GM10266 (cell line): ENCODE data around the gene CDH8.

Experiments
- DNase-seq: peaks from one replicate; pipeline ENCODE4 v3.0.0; 2012; ENCODE audit errors: extremely low spot score
- TF ChIP-seq, protein P1 (sequence below): IDR thresholded peaks from 2 replicates; pipeline ENCODE4 v1.5.1; 2012; ENCODE audit warnings: mild to moderate bottlenecking, low read depth; ENCODE audit not compliant: control insufficient read depth, insufficient read depth; ENCODE audit errors: missing control alignments

CDH8 gene

DNA sequence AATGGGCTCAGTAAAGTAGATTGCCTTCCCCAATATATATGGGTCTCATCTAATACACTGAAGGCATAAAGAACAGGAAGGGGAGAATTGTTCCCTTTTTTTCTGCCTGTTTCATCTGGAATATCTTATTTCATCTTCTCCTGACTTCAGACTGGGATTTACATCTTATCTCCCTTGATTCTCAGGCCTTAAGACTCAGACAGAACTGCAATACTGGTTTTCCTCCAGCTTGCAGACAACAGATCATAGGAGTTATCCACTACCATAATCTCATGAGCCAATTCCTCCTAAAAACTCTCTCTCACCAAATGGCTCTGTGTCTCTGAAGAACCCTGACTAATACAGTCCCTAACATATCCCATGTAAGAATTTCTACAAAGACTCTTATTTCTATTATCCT lies 390.7 kb downstream of the CDH8 start:
- TF ChIP-seq, protein P1, sequence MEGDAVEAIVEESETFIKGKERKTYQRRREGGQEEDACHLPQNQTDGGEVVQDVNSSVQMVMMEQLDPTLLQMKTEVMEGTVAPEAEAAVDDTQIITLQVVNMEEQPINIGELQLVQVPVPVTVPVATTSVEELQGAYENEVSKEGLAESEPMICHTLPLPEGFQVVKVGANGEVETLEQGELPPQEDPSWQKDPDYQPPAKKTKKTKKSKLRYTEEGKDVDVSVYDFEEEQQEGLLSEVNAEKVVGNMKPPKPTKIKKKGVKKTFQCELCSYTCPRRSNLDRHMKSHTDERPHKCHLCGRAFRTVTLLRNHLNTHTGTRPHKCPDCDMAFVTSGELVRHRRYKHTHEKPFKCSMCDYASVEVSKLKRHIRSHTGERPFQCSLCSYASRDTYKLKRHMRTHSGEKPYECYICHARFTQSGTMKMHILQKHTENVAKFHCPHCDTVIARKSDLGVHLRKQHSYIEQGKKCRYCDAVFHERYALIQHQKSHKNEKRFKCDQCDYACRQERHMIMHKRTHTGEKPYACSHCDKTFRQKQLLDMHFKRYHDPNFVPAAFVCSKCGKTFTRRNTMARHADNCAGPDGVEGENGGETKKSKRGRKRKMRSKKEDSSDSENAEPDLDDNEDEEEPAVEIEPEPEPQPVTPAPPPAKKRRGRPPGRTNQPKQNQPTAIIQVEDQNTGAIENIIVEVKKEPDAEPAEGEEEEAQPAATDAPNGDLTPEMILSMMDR = no peak
- DNase-seq = no peak

DNA sequence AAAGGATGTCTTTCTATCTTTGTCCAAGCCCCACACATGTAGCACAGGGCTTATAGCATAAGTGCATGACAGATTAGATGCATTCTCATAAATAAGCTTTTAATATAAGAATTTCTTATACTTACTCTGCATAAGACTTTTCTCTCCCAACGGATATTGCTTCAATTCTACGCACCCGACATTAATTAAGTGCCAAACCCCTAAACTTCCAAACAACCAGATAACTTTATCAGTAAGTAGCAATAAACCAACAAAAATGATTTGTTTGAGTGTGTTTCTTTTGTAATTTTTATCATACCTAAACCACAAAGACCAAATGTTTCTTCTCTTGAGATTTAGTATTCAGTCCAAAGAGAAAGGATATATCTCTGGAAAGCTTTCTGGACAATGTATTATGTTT lies 391.5 kb downstream of the CDH8 start:
- TF ChIP-seq, protein P1 = no peak
- no peak for DNase-seq

DNA sequence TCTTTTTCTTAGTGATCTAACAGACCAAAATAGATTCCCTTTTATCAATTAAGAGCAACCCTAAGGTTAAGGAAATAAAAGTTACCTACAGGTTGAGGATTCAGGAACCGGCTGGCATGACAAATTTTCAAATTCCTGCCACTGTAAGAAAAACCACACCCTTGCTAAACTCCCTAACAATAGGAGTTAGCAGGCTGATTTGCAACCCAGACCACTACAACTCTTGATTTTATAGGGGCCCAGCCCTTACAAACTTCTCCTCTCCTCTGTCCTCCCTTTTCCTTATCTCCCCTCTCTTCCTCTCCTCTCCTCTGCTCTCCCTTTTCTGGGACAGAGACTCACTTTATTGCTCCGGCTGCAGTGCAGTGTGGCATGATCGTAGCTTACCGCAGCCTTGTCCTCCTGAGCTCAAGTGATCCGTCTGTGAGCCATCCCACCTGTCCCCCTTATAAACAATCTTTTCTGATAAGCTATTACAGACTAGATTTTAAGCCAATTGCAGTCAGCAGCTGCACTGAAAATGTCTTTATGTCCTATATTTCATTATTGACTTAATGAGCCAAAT lies 418.9 kb downstream of the CDH8 start:
- TF ChIP-seq, protein P1 = no peak
- no peak for DNase-seq

DNA sequence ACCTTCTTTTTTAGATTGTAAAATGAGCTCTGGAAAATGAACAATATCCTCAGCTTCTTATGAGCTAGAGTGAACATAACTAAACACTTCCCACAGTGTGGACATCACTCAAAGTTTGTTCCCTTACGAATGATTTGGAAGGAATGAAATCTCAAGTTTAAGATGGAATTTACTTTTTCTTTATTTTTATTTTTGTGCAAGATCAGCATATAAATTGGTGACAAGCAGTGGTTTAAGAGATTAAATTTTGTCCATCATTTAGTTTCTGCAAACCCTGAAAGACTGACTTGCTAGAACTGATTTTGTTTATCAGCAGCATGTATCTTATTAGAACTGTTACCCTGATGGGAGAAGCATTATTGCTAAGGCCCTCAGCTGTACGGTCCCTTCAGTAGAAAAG lies 420.1 kb downstream of the CDH8 start:
- DNase-seq = no peak
- TF ChIP-seq, protein P1 = no peak

DNA sequence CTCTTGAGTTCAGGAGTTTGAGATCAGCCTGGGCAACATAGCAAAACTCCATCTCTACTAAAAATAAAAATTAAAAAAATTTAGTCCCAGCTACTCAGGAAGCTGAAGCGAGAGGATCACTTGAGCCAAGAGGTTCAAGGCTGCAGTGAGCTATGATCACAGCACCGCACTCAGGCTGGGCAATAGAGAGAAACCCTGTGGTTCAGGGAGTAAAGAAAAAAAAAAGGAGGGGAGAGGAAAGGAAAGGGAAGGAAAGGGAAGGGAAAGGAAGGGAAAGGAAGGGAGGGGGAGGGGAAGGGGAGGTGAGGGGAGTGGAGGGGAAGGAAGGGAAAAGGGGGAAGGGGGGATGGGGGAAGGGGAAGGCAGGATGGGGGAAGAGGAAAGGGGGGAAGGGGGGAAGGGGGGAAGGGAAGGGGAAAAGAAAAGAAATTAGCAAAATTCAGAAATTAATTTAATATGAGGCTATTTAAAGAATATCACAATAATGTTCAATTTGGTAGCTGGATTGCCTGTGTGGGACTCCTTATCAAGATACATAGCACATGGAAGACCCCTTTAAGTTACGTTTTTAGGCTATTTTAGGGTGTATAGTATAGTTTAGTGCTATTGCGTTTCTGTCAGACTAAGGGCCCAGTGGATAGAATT lies 424.3 kb downstream of the CDH8 start:
- TF ChIP-seq, protein P1 = no peak
- no peak for DNase-seq

DNA sequence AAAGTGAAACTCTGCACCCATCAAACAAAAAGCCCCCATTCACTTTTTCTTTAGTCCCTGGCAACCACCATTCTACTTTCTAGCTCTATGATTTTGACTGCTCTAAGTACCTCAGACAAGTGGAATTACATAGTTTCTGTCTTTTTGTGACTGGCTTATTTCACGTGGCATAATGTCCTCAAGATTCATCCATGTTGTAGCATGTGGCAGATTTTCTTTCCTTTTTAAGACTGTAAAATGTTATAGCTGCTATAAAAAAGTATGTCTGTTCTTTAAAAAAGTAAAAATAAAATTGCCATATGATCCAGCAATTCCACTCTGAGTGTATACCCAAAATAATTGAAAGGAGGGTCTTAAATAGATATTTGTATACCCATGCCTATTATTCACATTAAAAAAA lies 429.7 kb downstream of the CDH8 start:
- TF ChIP-seq, protein P1 = no peak
- DNase-seq = no peak
